GM12878 (cell line): ENCODE results near the gene GPC5.

Experiments used
- CTCF ChIP-seq, 3 experiments: IDR thresholded peaks in 2 of 3; conservative IDR thresholded peaks in 1 of 3; 2 replicates each; pipeline ENCODE4 v1.5.1; 2011; ENCODE audit warnings: low read depth in 3 of 3, low read length in 3 of 3, mild to moderate bottlenecking in 3 of 3, control low read depth in 2 of 3, moderate library complexity in 2 of 3, inconsistent platforms in 1 of 3, mixed read lengths in 1 of 3; ENCODE audit not compliant: control insufficient read depth in 2 of 3, insufficient read depth in 1 of 3; ENCODE audit errors: extremely low read depth in 1 of 3
- HDAC2 ChIP-seq: fragments of 200-600 bp; sonication (generic); IDR thresholded peaks from 2 replicates; pipeline ENCODE4 v1.6.1; 2017

GRCh38 chr13:91950803-91951202 is 552.4 kb downstream of the GPC5 start:
- TF ChIP-seq HDAC2 (no peak), CTCF (IDR thresholded peaks at IDR 0.05 in 2 of 3, conservative IDR thresholded peaks at IDR 0.05 in 1 of 3; ENCODE audit: control insufficient read depth in 2 of 3, extremely low read depth in 1 of 3, insufficient read depth in 1 of 3, low read depth in 3 of 3, low read length in 3 of 3) (no peak)
